Brain microvascular endothelial cell (primary cell): ENCODE data around the gene GALNT16.
"Not testable (repeated sequence)": the region's sequence is repeated elsewhere in the genome, so short reads cannot be mapped to it uniquely, and the experiment has no call there.

Experiments used
- DNase-seq: peaks from one replicate; pipeline ENCODE4 v3.0.0-alpha.2; 2020
- H3K27ac ChIP-seq: fragments of 250-450 bp; sonication (Bioruptor Pico); 2 replicates; pipeline ENCODE4 v1.5.1; 2020; ENCODE audit warnings: mild to moderate bottlenecking, moderate library complexity
- H3K27me3 ChIP-seq: fragments of 250-450 bp; sonication (Bioruptor Pico); replicated peaks from 2 replicates; pipeline ENCODE4 v1.5.1; 2020; ENCODE audit warnings: mild to moderate bottlenecking
- H3K36me3 ChIP-seq: fragments of 250-450 bp; sonication (Bioruptor Pico); replicated peaks from 2 replicates; pipeline ENCODE4 v1.5.1; 2020; ENCODE audit warnings: mild to moderate bottlenecking
- H3K4me3 ChIP-seq: 2 replicates; pipeline ENCODE4 v1.5.1; 2011; ENCODE audit warnings: low read depth, mild to moderate bottlenecking, control low read depth, low read length, moderate library complexity
- CTCF ChIP-seq: IDR thresholded peaks from 2 replicates; pipeline ENCODE4 v1.5.1; 2011; ENCODE audit warnings: low read depth, mild to moderate bottlenecking, moderate library complexity, low read length, control low read depth, inconsistent platforms; ENCODE audit errors: missing control alignments
- in situ Hi-C: cut with HindIII; loops from 2 replicates; pipeline ENCODE4 v1.10.0; 2017; ENCODE audit warnings: low sequenced_read_pairs, low pct_ligation_motif_present

The GALNT16 gene

GRCh38 chr14:69387311-69387710 is 127.4 kb downstream of the GALNT16 start:
- no peak for DNase-seq
- in situ Hi-C loops = no loop called here
- Histone ChIP-seq H3K36me3 (peaks cover 32% of the 10 kb centered on the region), H3K27ac (no peak overlapping the region), H3K27me3 (no peaks in the 10 kb centered on the region), H3K4me3 (no peak overlapping the region)
- TF ChIP-seq CTCF = no peak

- H3K27me3 ChIP-seq, H3K27ac ChIP-seq, H3K4me3 ChIP-seq, in situ Hi-C loops: not testable (repeated sequence)
- peak; percentile 25 for DNase-seq
- H3K36me3 ChIP-seq = peaks cover 44% of the 10 kb centered on the region
Measured at GRCh38 chr14:69391400-69391799, 131.4 kb downstream of the GALNT16 start.

GRCh38 chr14:69392481-69392880 is 132.5 kb downstream of the GALNT16 start:
- H3K27ac ChIP-seq = no peak overlapping the region
- no peak for DNase-seq
- TF ChIP-seq CTCF = no peak
- peaks cover 37% of the 10 kb centered on the region for H3K36me3 ChIP-seq
- H3K4me3 ChIP-seq = no peak overlapping the region
- in situ Hi-C loops = no loop called here
- H3K27me3 ChIP-seq = no peaks in the 10 kb centered on the region

GRCh38 chr14:69395929-69396328 is 136.0 kb downstream of the GALNT16 start:
- no peak for TF ChIP-seq CTCF
- H3K4me3 ChIP-seq = no peak overlapping the region
- in situ Hi-C loops = no loop called here
- H3K36me3 ChIP-seq = peaks cover 32% of the 10 kb centered on the region
- no peak for DNase-seq
- no peak overlapping the region for H3K27ac ChIP-seq
- H3K27me3 ChIP-seq = no peaks in the 10 kb centered on the region

GRCh38 chr14:69398053-69398817 is 138.3 kb downstream of the GALNT16 start, which contains the start of the genes ERH and SLC39A9:
Gene ERH (minus strand): TSS chr14:69398299. CDS start chr14:69398233, 66 bp downstream.
Gene SLC39A9 (plus strand): TSS chr14:69398692. CDS start chr14:69399370, 678 bp downstream.
- Histone ChIP-seq H3K27me3 (no peaks in the 10 kb centered on the region), H3K36me3 (peaks cover 19% of the 10 kb centered on the region), H3K27ac (peak within 1 kb of the TSS; percentile 96), H3K4me3 (peak within 1 kb of the TSS; percentile 94)
- TF ChIP-seq CTCF = no peak
- in situ Hi-C loops = no loop called here
- DNase-seq = peak; percentile 98

- H3K36me3 ChIP-seq = peaks cover 14% of the 10 kb centered on the region
- H3K4me3 ChIP-seq = peak overlapping the region; percentile 94
- DNase-seq = no peak
- in situ Hi-C loops = no loop called here
- no peak for TF ChIP-seq CTCF
- no peaks in the 10 kb centered on the region for H3K27me3 ChIP-seq
- H3K27ac ChIP-seq = peak overlapping the region; percentile 96
Measured at GRCh38 chr14:69398818-69399210, 138.9 kb downstream of the GALNT16 start.
